Psoas muscle (tissue), 8 donors: Measurements from ENCODE around the gene TGFB2. TPM values are rescaled to one million over a fixed set of nuclear protein-coding genes. Genes with fewer than 3 reads are reported as not detected.

Experiments
- ATAC-seq, 4 donors: fragments of 200-7000 bp; cut with Tn5 transposase; one replicate each; pipeline ENCODE4 v1.9.1; 2020; ENCODE audit warnings: moderate library complexity in 3 of 4, mild to moderate bottlenecking in 2 of 4
- DNase-seq, 2 donors: peaks; one replicate each; pipeline ENCODE4 v3.0.0-alpha.2; 2020
- H3K27ac ChIP-seq: fragments of 200-600 bp; one replicate; pipeline ENCODE4 v1.8.0; 2022
- H3K27me3 ChIP-seq, 3 donors: fragments of 200-600 bp in 1 of 3; one replicate each; pipeline versions ENCODE4 v1.6.1 to v1.8.0; 2013 to 2022; ENCODE audit warnings: low read length in 2 of 3, mild to moderate bottlenecking in 2 of 3, moderate library complexity in 1 of 3; ENCODE audit not compliant: insufficient read depth in 3 of 3
- H3K36me3 ChIP-seq, 2 donors: fragments of 200-600 bp in 1 of 2; one replicate each; pipeline versions ENCODE4 v1.6.1 to v1.8.0; 2013 to 2022; ENCODE audit warnings: low read depth in 1 of 2, mild to moderate bottlenecking in 1 of 2, moderate library complexity in 1 of 2; ENCODE audit not compliant: insufficient read depth in 1 of 2
- H3K4me1 ChIP-seq: fragments of 200-600 bp; one replicate; pipeline ENCODE4 v1.8.0; 2022
- H3K4me3 ChIP-seq: fragments of 200-600 bp; one replicate; pipeline ENCODE4 v1.8.0; 2022; ENCODE audit warnings: mild to moderate bottlenecking
- H3K9me3 ChIP-seq: fragments of 200-600 bp; one replicate; pipeline ENCODE4 v1.8.0; 2022
- CTCF ChIP-seq: fragments of 200-600 bp; IDR thresholded peaks from one replicate; pipeline ENCODE4 v1.8.0; 2022; ENCODE audit warnings: antibody characterized with exemption
- WGBS, 3 donors: extraction: QIAGEN DNeasy Blood & Tissue Kit; methylation state at CpG; one replicate each; pipeline versions ENCODE4 v1.1.6 to v1.1.7; 2013; 5-methylcytosine and 5-hydroxymethylcytosine counted together
- intact Hi-C, 2 donors: fragments of 100-400 bp; cut with DNase I; formaldehyde crosslinking; loops; one replicate each; pipeline versions ENCODE4 v1.11.0 to v1.14.2; 2022
- polyA plus RNA-seq, 3 donors: library from polyadenylated mRNA; stranded (reverse); fragments of 200-250 nt; gene quantifications; one replicate each; pipeline ENCODE4 v1.2.3, GENCODE V29; 2013
- total RNA-seq, 4 donors: library from RNA; stranded (reverse); fragmentation: NEBNext Ultra II Directional in 2 of 4; extraction: Animal tissue kit (Norgen Biotek cat#: 25700) in 2 of 4; gene quantifications; one replicate each; pipeline versions ENCODE4 v1.2.1 to v1.2.4, GENCODE V29; 2021 to 2023
- donor health status: healthy with polysubstance abuse.
- donor health status: DM: no; HTN: no; CAD: no; lungs with moderate emphysema.
- donor health status: Bipolar disorder and iron deficiency.
- donor health status: healthy.
- donor health status: DM: yes; HTN: yes; CAD: no.
- donor health status: DM: no; HTN: no; CAD: no.
- donor health status: DM: no; HTN: no; CAD: no.
- donor health status: DM: yes; HTN: yes; CAD: no.

TGFB2 gene
- total and polyA plus RNA-seq, 7 donors: 0.43 to 35.4 (median 5.1) TPM

DNA sequence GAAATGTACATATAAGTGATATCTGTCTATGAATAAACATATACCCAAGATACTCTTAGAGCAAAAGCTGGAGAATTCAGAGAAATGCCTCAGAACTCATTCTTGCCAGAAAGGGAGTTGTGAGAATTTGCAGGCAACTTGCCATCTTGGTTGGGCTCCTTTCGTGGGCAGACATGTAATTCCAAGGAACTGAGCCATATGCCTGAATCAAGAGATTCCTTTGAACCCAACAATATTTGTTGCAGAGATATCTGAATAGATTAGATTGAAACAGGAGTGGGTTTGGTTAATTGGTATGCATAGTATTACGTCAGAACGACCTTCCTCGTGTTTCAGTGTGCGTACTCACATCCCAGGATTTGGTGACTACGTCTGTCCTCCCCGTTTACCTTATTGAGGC is 67.0 kb downstream of the TGFB2 start:
- Histone ChIP-seq H3K4me3 (no peak overlapping the region), H3K27me3 (no peaks in the 10 kb centered on the region), H3K9me3 (no peaks in the 10 kb centered on the region), H3K36me3 (peaks cover 0 to 5% of the 10 kb centered on the region in 2 donors), H3K4me1 (peaks cover 49% of the 10 kb centered on the region), H3K27ac (peak overlapping the region; percentile 43)
- intact Hi-C loops: no loop called here
- 60 to 80% (median 70%) methylated on average over 7 of the region's 7 CpGs for WGBS, 3 donors
- no peak for ATAC-seq
- no peak for TF ChIP-seq CTCF
- no peak for DNase-seq

GRCh38 chr1:218413179-218413578 is 68.0 kb downstream of the TGFB2 start:
- no peaks in the 10 kb centered on the region for H3K27me3 ChIP-seq
- H3K27ac ChIP-seq: peak overlapping the region; percentile 43
- DNase-seq (no peak), ATAC-seq (peak in 1 of 4 donors; percentile 37)
- TF ChIP-seq CTCF: no peak
- no peak overlapping the region for H3K4me3 ChIP-seq
- peaks cover 49% of the 10 kb centered on the region for H3K4me1 ChIP-seq
- intact Hi-C loops: no loop called here
- no peaks in the 10 kb centered on the region for H3K36me3 ChIP-seq
- H3K9me3 ChIP-seq: no peaks in the 10 kb centered on the region
- WGBS, 3 donors: 62 to 81% (median 75%) methylated on average over 10 of the region's 10 CpGs

- H3K27me3 ChIP-seq: no peaks in the 10 kb centered on the region
- no peak overlapping the region for H3K4me3 ChIP-seq
- no peak for TF ChIP-seq CTCF
- peaks cover 47% of the 10 kb centered on the region for H3K4me1 ChIP-seq
- H3K9me3 ChIP-seq: no peaks in the 10 kb centered on the region
- H3K36me3 ChIP-seq: no peaks in the 10 kb centered on the region
- WGBS, 3 donors: 31 to 50% (median 32%) methylated on average over 6 of the region's 6 CpGs
- DNase-seq (peak in 1 of 2 donors; percentile 76), ATAC-seq (peak; percentile 41 to 76 (median 54))
- H3K27ac ChIP-seq: peak overlapping the region; percentile 56
- intact Hi-C loops: no loop called here
These were observed 69.1 kb downstream of the TGFB2 start for GRCh38 chr1:218414060-218414728.

- no peak for TF ChIP-seq CTCF
- intact Hi-C loops: no loop called here
- Histone ChIP-seq H3K27me3 (no peaks in the 10 kb centered on the region), H3K4me1 (peaks cover 39% of the 10 kb centered on the region), H3K27ac (peak overlapping the region; percentile 56), H3K9me3 (no peaks in the 10 kb centered on the region), H3K4me3 (no peak overlapping the region), H3K36me3 (no peaks in the 10 kb centered on the region)
- ATAC-seq (peak in 3 of 4 donors; percentile 43 to 62 (median 51)), DNase-seq (no peak)
- 32 to 55% (median 41%) methylated on average over 1 of the region's 1 CpG for WGBS, 3 donors
These were observed 70.6 kb downstream of the TGFB2 start for GRCh38 chr1:218415726-218416125.

GRCh38 chr1:218421531-218421930 is 76.4 kb downstream of the TGFB2 start:
- intact Hi-C loops: no loop called here
- DNase-seq: no peak
- peak in 3 of 4 donors; percentile 71 to 79 (median 75) for ATAC-seq
- Histone ChIP-seq H3K36me3 (no peaks in the 10 kb centered on the region), H3K9me3 (no peaks in the 10 kb centered on the region), H3K27me3 (no peaks in the 10 kb centered on the region), H3K27ac (peak overlapping the region; percentile 47), H3K4me3 (no peak overlapping the region), H3K4me1 (peaks cover 18% of the 10 kb centered on the region)
- no peak for TF ChIP-seq CTCF
